ENCODE results near the gene IGFL3.
"Not testable (repeated sequence)": the region's sequence is repeated elsewhere in the genome, so short reads cannot be mapped to it uniquely, and the experiment has no call there.

IGFL3 gene

DNA sequence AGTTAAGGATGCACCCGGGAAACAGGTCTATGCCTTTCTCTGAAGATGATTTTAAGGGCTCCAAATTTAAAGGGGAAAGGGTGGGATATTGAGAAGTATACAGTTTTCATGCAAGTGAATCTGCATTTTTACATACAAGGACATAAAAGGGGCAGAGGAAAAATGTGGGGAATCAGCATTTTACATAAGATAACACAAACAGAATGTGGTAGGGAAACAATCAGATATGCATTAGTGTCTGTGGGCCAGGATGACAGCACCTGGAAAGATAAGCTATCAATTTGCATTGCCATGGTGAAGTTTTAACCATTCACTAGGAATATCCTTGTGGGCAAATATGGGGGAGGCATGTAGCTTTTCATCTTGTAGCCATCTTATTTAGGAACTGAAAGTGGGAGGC is 24.1 kb downstream of the IGFL3 start:
- peaks cover 7% of the 10 kb centered on the region for H3K9me3 Mint-ChIP-seq
- peaks cover 4% of the 10 kb centered on the region for H3K36me3 Mint-ChIP-seq
- H3K4me1 Mint-ChIP-seq = no peaks in the 10 kb centered on the region
- H3K27me3 Mint-ChIP-seq = peaks cover 28% of the 10 kb centered on the region
- no peak overlapping the region for H3K4me3 Mint-ChIP-seq
- no peak overlapping the region for H3K27ac Mint-ChIP-seq

GRCh38 chr19:46090444-46090843 is 34.0 kb downstream of the IGFL3 start:
- Mint-ChIP-seq H3K4me3 (no peak overlapping the region), H3K4me1 (no peaks in the 10 kb centered on the region), H3K36me3 (peaks cover 4% of the 10 kb centered on the region), H3K27me3 (peaks cover 12% of the 10 kb centered on the region), H3K27ac (no peak overlapping the region), H3K9me3 (peaks cover 32% of the 10 kb centered on the region)

- peaks cover 6% of the 10 kb centered on the region for H3K36me3 Mint-ChIP-seq
- H3K27ac Mint-ChIP-seq = no peak overlapping the region
- H3K9me3 Mint-ChIP-seq = peaks cover 36% of the 10 kb centered on the region
- no peak overlapping the region for H3K4me3 Mint-ChIP-seq
- H3K27me3 Mint-ChIP-seq = peaks cover 12% of the 10 kb centered on the region
- no peaks in the 10 kb centered on the region for H3K4me1 Mint-ChIP-seq
Measured at GRCh38 chr19:46089432-46089831, 35.1 kb downstream of the IGFL3 start.

DNA sequence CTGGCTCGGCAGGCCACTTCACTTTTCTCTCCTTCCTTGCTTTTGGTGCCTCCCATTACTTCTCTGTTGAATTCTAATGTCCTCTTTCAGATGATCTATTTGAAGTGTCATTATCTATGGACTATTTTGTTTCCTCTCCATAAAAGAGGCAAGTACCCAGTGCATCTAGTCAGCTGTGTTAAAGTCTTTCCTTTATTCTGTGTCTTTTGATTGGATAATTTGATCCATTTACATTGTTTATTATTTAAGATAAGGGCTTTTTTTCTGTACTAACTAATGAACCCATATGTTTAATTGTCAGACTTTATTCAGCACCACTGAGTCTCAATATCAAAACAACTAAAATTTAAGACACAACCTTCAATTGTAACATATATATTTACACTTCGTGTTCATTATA is 36.4 kb downstream of the IGFL3 start:
- peaks cover 36% of the 10 kb centered on the region for H3K9me3 Mint-ChIP-seq
- peaks cover 6% of the 10 kb centered on the region for H3K36me3 Mint-ChIP-seq
- peaks cover 18% of the 10 kb centered on the region for H3K27me3 Mint-ChIP-seq
- no peaks in the 10 kb centered on the region for H3K4me1 Mint-ChIP-seq
- no peak overlapping the region for H3K27ac Mint-ChIP-seq
- H3K4me3 Mint-ChIP-seq = no peak overlapping the region

GRCh38 chr19:46085888-46086287 is 38.6 kb downstream of the IGFL3 start:
- peaks cover 6% of the 10 kb centered on the region for H3K36me3 Mint-ChIP-seq
- H3K4me1 Mint-ChIP-seq = peaks cover 4% of the 10 kb centered on the region
- peaks cover 34% of the 10 kb centered on the region for H3K9me3 Mint-ChIP-seq
- no peak overlapping the region for H3K4me3 Mint-ChIP-seq
- H3K27me3 Mint-ChIP-seq = peaks cover 31% of the 10 kb centered on the region
- H3K27ac Mint-ChIP-seq = no peak overlapping the region

GRCh38 chr19:46082728-46083050 is 41.8 kb downstream of the IGFL3 start:
- H3K4me3 Mint-ChIP-seq = no peak overlapping the region

GRCh38 chr19:46081928-46082727 is 42.4 kb downstream of the IGFL3 start:
- Mint-ChIP-seq H3K27ac (no peak overlapping the region), H3K9me3 (peaks cover 19% of the 10 kb centered on the region), H3K4me3 (no peak overlapping the region), H3K36me3 (peaks cover 2% of the 10 kb centered on the region), H3K4me1 (peaks cover 7% of the 10 kb centered on the region), H3K27me3 (peaks cover 55% of the 10 kb centered on the region)

More at GRCh38 chr19:46082728-46083050, 41.8 kb downstream of the IGFL3 start:
- H3K36me3 Mint-ChIP-seq = peaks cover 2% of the 10 kb centered on the region
- no peak overlapping the region for H3K27ac Mint-ChIP-seq
- peaks cover 20% of the 10 kb centered on the region for H3K9me3 Mint-ChIP-seq
- H3K4me1 Mint-ChIP-seq = peaks cover 4% of the 10 kb centered on the region
- peaks cover 51% of the 10 kb centered on the region for H3K27me3 Mint-ChIP-seq

GRCh38 chr19:46080561-46080960 is 43.9 kb downstream of the IGFL3 start:
- Mint-ChIP-seq H3K27me3 (peaks cover 70% of the 10 kb centered on the region), H3K9me3 (peaks cover 10% of the 10 kb centered on the region), H3K27ac (no peak overlapping the region), H3K4me3 (no peak overlapping the region), H3K36me3 (peaks cover 2% of the 10 kb centered on the region), H3K4me1 (peaks cover 11% of the 10 kb centered on the region)

GRCh38 chr19:46079576-46079975 is 44.9 kb downstream of the IGFL3 start:
- Mint-ChIP-seq H3K4me1 (peaks cover 11% of the 10 kb centered on the region), H3K4me3 (no peak overlapping the region), H3K27me3 (peaks cover 74% of the 10 kb centered on the region), H3K9me3 (peaks cover 5% of the 10 kb centered on the region), H3K36me3 (no peaks in the 10 kb centered on the region), H3K27ac (no peak overlapping the region)

- H3K27me3 Mint-ChIP-seq = peaks cover 75% of the 10 kb centered on the region
- H3K4me1 Mint-ChIP-seq = peaks cover 11% of the 10 kb centered on the region
- H3K36me3 Mint-ChIP-seq, H3K27ac Mint-ChIP-seq, H3K4me3 Mint-ChIP-seq, H3K9me3 Mint-ChIP-seq: not testable (repeated sequence)
Measured at GRCh38 chr19:46078573-46079332, 45.7 kb downstream of the IGFL3 start.

DNA sequence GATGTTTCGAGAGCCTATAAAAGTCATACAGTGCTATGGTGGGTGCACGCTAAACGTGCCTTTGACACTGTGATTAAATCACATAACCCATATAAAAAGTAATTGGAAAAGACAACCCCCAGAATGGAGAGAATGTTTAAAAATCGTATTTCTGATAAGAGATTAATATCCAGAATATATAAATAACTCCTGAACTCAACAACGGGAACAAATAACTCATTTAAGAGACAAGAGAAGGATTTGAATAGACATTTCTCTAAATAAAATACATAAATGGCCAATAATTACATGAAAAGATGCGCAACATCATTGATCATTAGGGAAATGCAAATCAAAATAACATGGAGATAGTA is 46.7 kb downstream of the IGFL3 start:
- no peak overlapping the region for H3K27ac Mint-ChIP-seq
- H3K4me3 Mint-ChIP-seq = no peak overlapping the region

DNA sequence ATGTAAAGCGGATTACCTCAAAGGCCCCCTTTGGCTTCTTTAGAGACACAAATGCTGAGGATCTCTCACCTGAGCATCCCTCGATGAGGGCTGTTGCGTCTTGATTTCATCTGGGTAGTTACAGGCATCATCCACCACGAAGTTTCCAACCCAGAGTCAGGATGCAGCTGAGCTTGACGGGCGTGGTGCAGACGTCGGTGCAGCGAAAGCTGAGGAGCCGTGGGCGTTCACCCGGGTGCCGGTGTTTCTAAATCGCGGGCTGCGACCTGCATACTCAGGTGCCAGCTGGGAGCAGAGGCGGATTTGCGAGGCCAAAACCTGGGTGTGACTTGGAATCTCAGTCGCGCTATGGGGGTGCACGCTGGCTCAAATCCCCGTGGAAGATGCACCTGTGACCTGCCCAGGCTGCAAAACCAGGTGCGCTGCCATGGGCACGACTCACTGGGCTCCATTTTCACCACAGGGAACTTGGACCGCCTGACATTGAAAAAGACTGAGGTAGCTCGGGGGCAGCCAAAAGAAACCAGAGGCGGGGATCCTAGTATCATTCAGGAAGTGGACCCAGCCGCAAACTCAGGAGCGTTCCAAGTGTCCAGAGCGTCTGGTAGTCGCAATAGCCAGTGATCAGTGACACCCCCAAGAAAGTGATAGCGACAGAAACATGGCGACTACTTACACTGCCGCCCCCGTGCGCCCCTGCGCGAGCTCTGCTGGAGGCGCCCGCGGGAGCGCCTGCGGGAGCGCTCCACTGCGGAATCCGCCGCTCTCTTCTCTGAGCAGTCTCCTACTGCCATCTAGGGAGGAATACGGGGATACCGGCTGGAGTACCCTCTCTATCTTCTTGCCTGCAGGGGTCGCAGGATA is 47.3 kb downstream of the IGFL3 start:
- Mint-ChIP-seq H3K27me3 (peaks cover 83% of the 10 kb centered on the region), H3K27ac (no peak overlapping the region), H3K9me3 (peaks cover 5% of the 10 kb centered on the region), H3K36me3 (no peaks in the 10 kb centered on the region), H3K4me1 (peaks cover 9% of the 10 kb centered on the region), H3K4me3 (peak overlapping the region; percentile 54)

More for the DNA sequence above, 46.7 kb downstream of the IGFL3 start:
- no peaks in the 10 kb centered on the region for H3K36me3 Mint-ChIP-seq
- peaks cover 11% of the 10 kb centered on the region for H3K4me1 Mint-ChIP-seq
- H3K27me3 Mint-ChIP-seq = peaks cover 82% of the 10 kb centered on the region
- peaks cover 5% of the 10 kb centered on the region for H3K9me3 Mint-ChIP-seq

DNA sequence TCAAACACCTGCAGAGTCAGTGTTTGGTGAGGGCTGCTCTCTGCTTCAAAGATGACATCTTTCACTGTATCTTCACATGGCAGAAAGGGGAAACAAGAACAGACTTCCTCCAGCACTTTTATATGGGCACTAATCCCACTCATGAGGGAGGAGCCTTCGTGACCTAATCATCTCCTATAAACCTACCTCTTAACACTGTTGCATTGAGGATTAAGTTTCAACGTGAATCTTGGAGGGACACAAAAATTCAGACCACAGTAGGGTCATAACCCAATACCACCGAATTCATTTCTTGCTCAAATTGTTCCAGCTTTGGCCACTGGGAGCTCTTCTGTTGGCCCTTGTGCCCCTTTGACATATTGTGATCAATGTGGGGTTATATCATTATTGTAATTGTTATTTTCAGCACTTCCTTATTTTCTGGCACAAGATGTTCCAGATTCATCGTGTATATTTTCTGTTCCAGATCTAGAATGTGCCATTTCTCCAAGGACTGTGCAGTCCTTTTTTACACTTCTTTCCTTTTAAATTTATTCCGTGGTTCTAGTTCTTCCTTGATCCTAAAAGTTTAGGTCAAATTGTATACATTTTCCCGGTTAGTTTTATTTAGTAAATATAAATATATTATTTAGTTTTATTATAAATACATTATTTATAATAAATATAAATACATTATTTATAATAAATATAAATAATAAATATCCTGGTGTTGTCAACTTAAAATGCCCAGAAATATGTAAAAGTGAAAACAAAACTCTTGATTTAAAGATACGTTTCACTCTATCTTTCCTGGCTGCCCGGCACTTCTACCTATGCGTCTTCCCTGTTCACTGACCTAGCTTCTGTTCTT is 48.2 kb downstream of the IGFL3 start:
- Mint-ChIP-seq H3K4me3 (no peak overlapping the region), H3K36me3 (no peaks in the 10 kb centered on the region), H3K9me3 (peaks cover 5% of the 10 kb centered on the region), H3K27me3 (peaks cover 78% of the 10 kb centered on the region), H3K27ac (no peak overlapping the region), H3K4me1 (peaks cover 7% of the 10 kb centered on the region)

GRCh38 chr19:46073268-46073922 is 51.1 kb downstream of the IGFL3 start:
- peaks cover 5% of the 10 kb centered on the region for H3K9me3 Mint-ChIP-seq
- no peak overlapping the region for H3K27ac Mint-ChIP-seq
- H3K36me3 Mint-ChIP-seq = no peaks in the 10 kb centered on the region
- H3K4me1 Mint-ChIP-seq = peaks cover 7% of the 10 kb centered on the region
- peaks cover 69% of the 10 kb centered on the region for H3K27me3 Mint-ChIP-seq
- no peak overlapping the region for H3K4me3 Mint-ChIP-seq
